Stimulated activated CD8-positive, alpha-beta memory T cell treated with anti-CD3 and anti-CD28 coated beads, Interleukin-7, amount 100 ng/mL, for 48 hours (primary cell): ENCODE measurements around the gene GHRH.

ENCODE experiments used
- DNase-seq, 2 donors: peaks; one replicate each; pipeline ENCODE4 v3.0.0-alpha.2; 2020; ENCODE audit warnings: low read depth in 1 of 2; ENCODE audit errors: extremely low read depth in 1 of 2

GHRH gene

GRCh38 chr20:37209193-37209592 is 52.4 kb downstream of the GHRH start:
- no peak for DNase-seq

GRCh38 chr20:37207171-37207570 is 54.4 kb downstream of the GHRH start:
- DNase-seq: no peak

GRCh38 chr20:37205794-37206193 is 55.8 kb downstream of the GHRH start:
- no peak for DNase-seq

GRCh38 chr20:37205130-37205529 is 56.5 kb downstream of the GHRH start:
- DNase-seq: no peak

GRCh38 chr20:37204056-37204455 is 57.6 kb downstream of the GHRH start:
- DNase-seq: no peak

- no peak for DNase-seq
Measured at GRCh38 chr20:37202267-37202943, 59.2 kb downstream of the GHRH start.

GRCh38 chr20:37201827-37202162 is 59.8 kb downstream of the GHRH start:
- no peak for DNase-seq
